HCT116 (cell line): ENCODE measurements around the gene JDP2. TPM values are rescaled to one million over a fixed set of nuclear protein-coding genes. Genes with fewer than 3 reads are reported as not detected.

Experiments
- ATAC-seq: fragments of 200-7000 bp; cut with Tn5 transposase; 2 replicates; pipeline ENCODE4 v1.9.1; 2020; ENCODE audit warnings: mild to moderate bottlenecking, moderate library complexity
- BruUV-seq: library from RNA; stranded (reverse); fragments of 400-500 nt; replicated peaks from 2 replicates; lab custom pipeline; 2021; lab: Mats Ljungman, UMichigan
- CTCF ChIA-PET: fragments of 300-600 bp; sonication (Branson Sonifier 250); formaldehyde crosslinking; loops from one replicate; lab custom pipeline; 2021; ENCODE audit warnings: antibody characterized with exemption; lab: Charles Lee
- POLR2A ChIA-PET: fragments of 300-600, 350-600 bp; sonication (Branson Sonifier 250); formaldehyde crosslinking; loops from one replicate; lab custom pipeline; 2021; ENCODE audit warnings: antibody characterized with exemption; lab: Charles Lee
- RAD21 ChIA-PET, 2 experiments: fragments of 300-600 bp; sonication (Branson Sonifier 250); formaldehyde crosslinking; loops; one replicate each; lab custom pipeline; 2023; ENCODE audit warnings: low total read pairs in 2 of 2; ENCODE audit not compliant: uncharacterized antibody in 2 of 2, unreplicated experiment in 2 of 2, low non-redundant PET in 1 of 2; lab: Charles Lee
- DNase-seq: peaks from one replicate; pipeline ENCODE4 v3.0.0-alpha.2; 2010; ENCODE audit warnings: low read depth, low spot score
- H2AFZ ChIP-seq: fragments of 200-600 bp; shearing (Covaris generic), sonication (generic); 2 replicates; pipeline ENCODE4 v1.6.1; 2017; ENCODE audit warnings: low read depth, mixed run types, mixed read lengths, antibody characterized with exemption, low read length; ENCODE audit not compliant: poor library complexity, severe bottlenecking
- H3K27ac ChIP-seq: 2 replicates; pipeline ENCODE4 v1.5.1; 2012; ENCODE audit warnings: low read depth, low read length
- H3K27me3 ChIP-seq: fragments of 200-600 bp; sonication (generic); 2 replicates; pipeline ENCODE4 v1.6.1; 2016; ENCODE audit warnings: mixed run types, low read length, mixed read lengths; ENCODE audit not compliant: insufficient read depth
- H3K36me3 ChIP-seq, 2 experiments: fragments of 200-500 bp in 1 of 2; fragments of 200-600 bp in 1 of 2; sonication (Bioruptor generic) in 1 of 2; sonication (generic) in 1 of 2; 2 replicates each; pipeline versions ENCODE4 v1.5.1 to v1.6.1; 2014 to 2016; ENCODE audit warnings: low read length in 2 of 2, inconsistent platforms in 1 of 2, mixed read lengths in 1 of 2, mixed run types in 1 of 2; ENCODE audit not compliant: insufficient read depth in 2 of 2, control insufficient read depth in 1 of 2
- H3K4me1 ChIP-seq, 2 experiments: fragments of 200-600 bp in 1 of 2; sonication (generic) in 1 of 2; 2 replicates each; pipeline versions ENCODE4 v1.5.1 to v1.6.1; 2012 to 2017; ENCODE audit warnings: low read length in 2 of 2, inconsistent platforms in 1 of 2, mild to moderate bottlenecking in 1 of 2, mixed read lengths in 1 of 2, mixed run types in 1 of 2, moderate library complexity in 1 of 2; ENCODE audit not compliant: insufficient read depth in 2 of 2, control insufficient read depth in 1 of 2
- H3K4me2 ChIP-seq: fragments of 200-600 bp; sonication (generic); 2 replicates; pipeline ENCODE4 v1.6.1; 2017; ENCODE audit warnings: mixed run types, low read length, mixed read lengths
- H3K4me3 ChIP-seq, 2 experiments: fragments of 200-600 bp in 1 of 2; sonication (generic) in 1 of 2; replicated peaks in 1 of 2; 2 replicates each; pipeline ENCODE4 v1.5.1; 2011 to 2016; ENCODE audit warnings: low read length in 2 of 2, control low read depth in 1 of 2, low read depth in 1 of 2, mild to moderate bottlenecking in 1 of 2, mixed read lengths in 1 of 2, mixed run types in 1 of 2
- H3K79me2 ChIP-seq: fragments of 200-600 bp; sonication (generic); 2 replicates; pipeline ENCODE4 v1.6.1; 2017; ENCODE audit warnings: mild to moderate bottlenecking, mixed run types, low read length, moderate library complexity, mixed read lengths; ENCODE audit not compliant: insufficient read depth
- H3K9ac ChIP-seq: fragments of 200-600 bp; sonication (generic); 2 replicates; pipeline ENCODE4 v1.6.1; 2016; ENCODE audit warnings: low read length, mixed read lengths
- H3K9me2 ChIP-seq: fragments of 200-600 bp; sonication (generic), shearing (Covaris generic); 2 replicates; pipeline ENCODE4 v1.6.1; 2017; ENCODE audit warnings: mixed run types, mild to moderate bottlenecking, moderate library complexity; ENCODE audit not compliant: insufficient read depth
- H3K9me3 ChIP-seq, 2 experiments: fragments of 200-500 bp in 1 of 2; fragments of 200-600 bp in 1 of 2; sonication (Bioruptor generic) in 1 of 2; sonication (generic) in 1 of 2; 2 replicates each; pipeline ENCODE4 v1.6.1; 2014 to 2017; ENCODE audit warnings: low read length in 2 of 2, mixed read lengths in 2 of 2, inconsistent platforms in 1 of 2, low read depth in 1 of 2, mild to moderate bottlenecking in 1 of 2, mixed run types in 1 of 2, moderate library complexity in 1 of 2; ENCODE audit not compliant: control insufficient read depth in 1 of 2, insufficient read depth in 1 of 2
- H4K20me1 ChIP-seq: fragments of 200-600 bp; sonication (generic), shearing (Covaris generic); 2 replicates; pipeline ENCODE4 v1.6.1; 2017; ENCODE audit warnings: mixed run types, mild to moderate bottlenecking, moderate library complexity; ENCODE audit not compliant: insufficient read depth
- CBX3 ChIP-seq: IDR thresholded peaks from 2 replicates; pipeline ENCODE4 v1.6.1; 2012; ENCODE audit warnings: low read depth
- CTCF ChIP-seq, 3 experiments: fragments of 200-600 bp in 1 of 3; sonication (generic) in 1 of 3; IDR thresholded peaks in 2 of 3; conservative IDR thresholded peaks in 1 of 3; 2 replicates each; pipeline ENCODE4 v1.5.1; 2012 to 2017; ENCODE audit warnings: low read depth in 2 of 3, low read length in 2 of 3, antibody characterized with exemption in 1 of 3, borderline replicate concordance in 1 of 3, control low read depth in 1 of 3, mild to moderate bottlenecking in 1 of 3, mixed read lengths in 1 of 3, mixed run types in 1 of 3, moderate library complexity in 1 of 3; ENCODE audit not compliant: insufficient read depth in 1 of 3
- EGR1 ChIP-seq: IDR thresholded peaks from 2 replicates; pipeline ENCODE4 v1.6.1; 2012; ENCODE audit warnings: low read depth
- EZH2phosphoT487 ChIP-seq: fragments of 200-600 bp; IDR thresholded peaks from 2 replicates; pipeline ENCODE4 v1.6.1; 2018; ENCODE audit warnings: antibody characterized with exemption, borderline replicate concordance
- POLR2A ChIP-seq: IDR thresholded peaks from 2 replicates; pipeline ENCODE4 v1.7.0; 2011; ENCODE audit warnings: borderline replicate concordance; ENCODE audit not compliant: insufficient read depth, insufficient read length; ENCODE audit errors: extremely low read depth
- SIN3A ChIP-seq: IDR thresholded peaks from 2 replicates; pipeline ENCODE4 v1.6.1; 2012; ENCODE audit warnings: low read depth
- SP1 ChIP-seq: IDR thresholded peaks from 2 replicates; pipeline ENCODE4 v1.6.1; 2012; ENCODE audit warnings: low read depth
- SRF ChIP-seq: IDR thresholded peaks from 2 replicates; pipeline ENCODE4 v1.6.1; 2012; ENCODE audit warnings: low read depth
- ZBTB33 ChIP-seq: IDR thresholded peaks from 2 replicates; pipeline ENCODE4 v1.6.1; 2011; ENCODE audit warnings: mild to moderate bottlenecking, low read length, moderate library complexity; ENCODE audit not compliant: insufficient replicate concordance; ENCODE audit errors: extremely low read depth
- ZFX ChIP-seq: fragments of 450-650 bp; IDR thresholded peaks from 2 replicates; pipeline ENCODE4 v1.6.1; 2017
- intact Hi-C: fragments of 100-400 bp; cut with micrococcal nuclease; formaldehyde crosslinking; loops from 2 replicates; pipeline ENCODE4 v1.10.0; 2022
- total RNA-seq: library from RNA; stranded (reverse); gene quantifications from one replicate; pipeline ENCODE4 v1.2.1, GENCODE V29; 2021; ENCODE audit not compliant: unreplicated experiment

The JDP2 gene
- total RNA-seq, 1 experiment from 2014 or later, result 25.4 TPM

GRCh38 chr14:75434890-75435248 is 7.0 kb downstream of the JDP2 start:
- intact Hi-C loops, result no loop called here
- Histone ChIP-seq H3K27ac (no peak overlapping the region), H3K79me2 (no peaks in the 10 kb centered on the region), H3K9me3 (no peaks in the 10 kb centered on the region), H3K27me3 (no peaks in the 10 kb centered on the region), H3K9me2 (no peaks in the 10 kb centered on the region), H4K20me1 (no peaks in the 10 kb centered on the region), H3K4me2 (no peak overlapping the region), H3K9ac (no peak overlapping the region), H3K4me1 (no peaks in the 10 kb centered on the region), H2AFZ (no peak overlapping the region), H3K36me3 (0 out of 4 replicates have a peak, but pooled peaks cover 0 to 2% of the 10 kb centered on the region in 2 experiments), H3K4me3 (no peak overlapping the region)
- ChIA-PET CTCF (no interaction called here), POLR2A (no interaction called here), RAD21 (no interaction called here)
- DNase-seq (no peak), ATAC-seq (no peak)
- no TSS peak for BruUV-seq
- TF ChIP-seq POLR2A (no peak), ZFX (no peak), CTCF (IDR thresholded peaks at IDR 0.05 in 2 of 3, conservative IDR thresholded peaks at IDR 0.05 in 1 of 3; ENCODE audit: borderline replicate concordance in 1 of 3, insufficient read depth in 1 of 3, low read depth in 2 of 3, low read length in 2 of 3) (no peak), ZBTB33 (no peak), EZH2phosphoT487 (no peak), CBX3 (no peak), SIN3A (no peak), EGR1 (no peak), SP1 (no peak), SRF (no peak)
